SU-DHL-6 (cell line): Measurements from ENCODE around the gene LRP1.

Experiments
- CTCF ChIP-seq: fragments of 200-600 bp; sonication (generic); IDR thresholded peaks from one replicate; pipeline ENCODE4 v1.5.1; 2017; ENCODE audit warnings: antibody characterized with exemption, mild to moderate bottlenecking, low read length, moderate library complexity; ENCODE audit not compliant: insufficient read depth, poor library complexity, severe bottlenecking
- EZH2phosphoT487 ChIP-seq: fragments of 200-600 bp; sonication (generic), shearing (Covaris generic); conservative IDR thresholded peaks from 2 replicates; pipeline ENCODE4 v1.6.1; 2018; ENCODE audit warnings: mild to moderate bottlenecking, antibody characterized with exemption, low read length, moderate library complexity, mixed read lengths

- TF ChIP-seq CTCF (no peak), EZH2phosphoT487 (no peak)
These were observed 36.2 kb downstream of the LRP1 start for GRCh38 chr12:57164454-57164853.
